Measurements from ENCODE around the gene NUBP2.
A peak's percentile ranks its signal among the peaks of the same experiment; 100 is the strongest.

Gene NUBP2

GRCh38 chr16:1782408-1783264 lies at the start of gene NUBP2, which contains the start of gene SPSB3:
TSS of gene NUBP2 (plus strand) at chr16:1782960. CDS start at chr16:1783021, 61 bp downstream.
TSS of gene SPSB3 (minus strand) at chr16:1782571. CDS start at chr16:1781483, 1,088 bp downstream.
- peak; percentile 100 for DNase-seq

GRCh38 chr16:1734123-1734522 lies 48.6 kb upstream of the NUBP2 start:
- no peak for DNase-seq

- DNase-seq = no peak
Observed at GRCh38 chr16:1734816-1735215, 47.9 kb upstream of the NUBP2 start.

- DNase-seq = no peak
Observed at GRCh38 chr16:1740234-1740633, 42.5 kb upstream of the NUBP2 start.

GRCh38 chr16:1740781-1741490 lies 41.8 kb upstream of the NUBP2 start:
- no peak for DNase-seq

GRCh38 chr16:1741553-1742165 lies 41.1 kb upstream of the NUBP2 start:
- no peak for DNase-seq

- no peak for DNase-seq
Observed at GRCh38 chr16:1743376-1744337, 39.1 kb upstream of the NUBP2 start.

- DNase-seq = no peak
Observed at GRCh38 chr16:1744338-1744840, 38.4 kb upstream of the NUBP2 start.

GRCh38 chr16:1745181-1745899 lies 37.4 kb upstream of the NUBP2 start:
- no peak for DNase-seq

GRCh38 chr16:1745900-1746692 lies 36.7 kb upstream of the NUBP2 start:
- no peak for DNase-seq

- DNase-seq = no peak
Observed at GRCh38 chr16:1746693-1747195, 36.0 kb upstream of the NUBP2 start.

GRCh38 chr16:1747934-1748333 lies 34.8 kb upstream of the NUBP2 start:
- DNase-seq = no peak

GRCh38 chr16:1749152-1750117 lies 33.3 kb upstream of the NUBP2 start:
- no peak for DNase-seq

GRCh38 chr16:1751946-1752345 lies 30.8 kb upstream of the NUBP2 start:
- DNase-seq = no peak

GRCh38 chr16:1752853-1753252 lies 29.9 kb upstream of the NUBP2 start:
- no peak for DNase-seq

- DNase-seq = no peak
Observed at GRCh38 chr16:1754204-1754603, 28.6 kb upstream of the NUBP2 start.

GRCh38 chr16:1757714-1758461 lies 24.9 kb upstream of the NUBP2 start:
- DNase-seq = no peak

GRCh38 chr16:1758923-1759322 lies 23.8 kb upstream of the NUBP2 start:
- DNase-seq = no peak

Data from hematopoietic multipotent progenitor cell treated with erythropoietin and hydrocortisone succinate and interleukin-3 and kit ligand, for 4 days (in vitro differentiated cells).